Measurements from ENCODE around the gene RFX5.
"Not testable (repeated sequence)": the region's sequence is repeated elsewhere in the genome, so short reads cannot be mapped to it uniquely, and the experiment has no call there.

DNA sequence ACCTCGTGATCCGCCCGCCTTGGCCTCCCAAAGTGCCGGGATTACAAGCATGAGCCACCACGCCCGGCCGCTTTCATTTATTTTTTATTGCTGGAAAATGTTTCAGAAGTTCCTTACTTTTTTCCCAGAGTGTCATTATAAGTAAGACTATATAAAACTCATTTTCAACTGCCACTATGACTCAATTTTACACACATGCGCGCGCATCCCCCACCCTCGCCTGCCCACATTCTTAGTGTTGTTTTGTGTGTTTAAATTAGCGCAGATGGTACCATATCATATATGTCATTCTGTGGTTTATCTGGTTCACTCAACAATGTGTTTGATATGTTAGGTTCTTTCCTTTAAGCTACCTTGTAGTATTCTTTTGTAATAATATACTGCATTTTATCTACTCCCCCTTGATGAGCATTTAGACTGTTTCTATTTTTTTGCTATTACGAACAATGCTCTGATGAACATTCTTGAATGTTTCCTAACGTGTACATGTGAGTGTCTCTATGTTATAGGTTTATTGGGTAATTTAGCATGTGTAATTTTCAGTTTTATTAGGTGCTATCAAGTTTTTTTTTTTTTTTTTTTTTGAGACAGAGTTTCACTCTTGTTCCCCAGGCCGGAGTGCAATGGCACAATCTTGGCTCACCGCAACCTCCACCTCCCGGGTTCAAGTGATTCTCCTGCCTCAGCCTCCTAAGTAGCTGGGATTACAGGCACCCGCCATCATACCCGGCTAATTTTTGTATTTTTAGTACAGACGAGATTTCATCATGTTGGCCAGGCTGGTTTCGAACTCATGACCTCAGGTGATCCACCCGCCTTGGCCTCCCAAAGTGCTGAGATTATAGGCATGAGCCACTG lies 43.4 kb upstream of the RFX5 start:
- TF ChIP-seq, protein P1, sequence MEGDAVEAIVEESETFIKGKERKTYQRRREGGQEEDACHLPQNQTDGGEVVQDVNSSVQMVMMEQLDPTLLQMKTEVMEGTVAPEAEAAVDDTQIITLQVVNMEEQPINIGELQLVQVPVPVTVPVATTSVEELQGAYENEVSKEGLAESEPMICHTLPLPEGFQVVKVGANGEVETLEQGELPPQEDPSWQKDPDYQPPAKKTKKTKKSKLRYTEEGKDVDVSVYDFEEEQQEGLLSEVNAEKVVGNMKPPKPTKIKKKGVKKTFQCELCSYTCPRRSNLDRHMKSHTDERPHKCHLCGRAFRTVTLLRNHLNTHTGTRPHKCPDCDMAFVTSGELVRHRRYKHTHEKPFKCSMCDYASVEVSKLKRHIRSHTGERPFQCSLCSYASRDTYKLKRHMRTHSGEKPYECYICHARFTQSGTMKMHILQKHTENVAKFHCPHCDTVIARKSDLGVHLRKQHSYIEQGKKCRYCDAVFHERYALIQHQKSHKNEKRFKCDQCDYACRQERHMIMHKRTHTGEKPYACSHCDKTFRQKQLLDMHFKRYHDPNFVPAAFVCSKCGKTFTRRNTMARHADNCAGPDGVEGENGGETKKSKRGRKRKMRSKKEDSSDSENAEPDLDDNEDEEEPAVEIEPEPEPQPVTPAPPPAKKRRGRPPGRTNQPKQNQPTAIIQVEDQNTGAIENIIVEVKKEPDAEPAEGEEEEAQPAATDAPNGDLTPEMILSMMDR (IDR thresholded peaks at IDR 0.05): not testable (repeated sequence)
- not testable (repeated sequence) for TF ChIP-seq POLR2A (IDR thresholded peaks at IDR 0.05)

Measured in adrenal gland (tissue), 5 donors.